GM12872 (cell line): ENCODE measurements around the gene ROPN1.

Experiments
- TF ChIP-seq, protein P1 (sequence below): IDR thresholded peaks from 3 replicates; pipeline ENCODE4 v1.5.1; 2011; ENCODE audit warnings: low read depth, mild to moderate bottlenecking, low read length, moderate library complexity; ENCODE audit not compliant: insufficient read depth

The ROPN1 gene

DNA sequence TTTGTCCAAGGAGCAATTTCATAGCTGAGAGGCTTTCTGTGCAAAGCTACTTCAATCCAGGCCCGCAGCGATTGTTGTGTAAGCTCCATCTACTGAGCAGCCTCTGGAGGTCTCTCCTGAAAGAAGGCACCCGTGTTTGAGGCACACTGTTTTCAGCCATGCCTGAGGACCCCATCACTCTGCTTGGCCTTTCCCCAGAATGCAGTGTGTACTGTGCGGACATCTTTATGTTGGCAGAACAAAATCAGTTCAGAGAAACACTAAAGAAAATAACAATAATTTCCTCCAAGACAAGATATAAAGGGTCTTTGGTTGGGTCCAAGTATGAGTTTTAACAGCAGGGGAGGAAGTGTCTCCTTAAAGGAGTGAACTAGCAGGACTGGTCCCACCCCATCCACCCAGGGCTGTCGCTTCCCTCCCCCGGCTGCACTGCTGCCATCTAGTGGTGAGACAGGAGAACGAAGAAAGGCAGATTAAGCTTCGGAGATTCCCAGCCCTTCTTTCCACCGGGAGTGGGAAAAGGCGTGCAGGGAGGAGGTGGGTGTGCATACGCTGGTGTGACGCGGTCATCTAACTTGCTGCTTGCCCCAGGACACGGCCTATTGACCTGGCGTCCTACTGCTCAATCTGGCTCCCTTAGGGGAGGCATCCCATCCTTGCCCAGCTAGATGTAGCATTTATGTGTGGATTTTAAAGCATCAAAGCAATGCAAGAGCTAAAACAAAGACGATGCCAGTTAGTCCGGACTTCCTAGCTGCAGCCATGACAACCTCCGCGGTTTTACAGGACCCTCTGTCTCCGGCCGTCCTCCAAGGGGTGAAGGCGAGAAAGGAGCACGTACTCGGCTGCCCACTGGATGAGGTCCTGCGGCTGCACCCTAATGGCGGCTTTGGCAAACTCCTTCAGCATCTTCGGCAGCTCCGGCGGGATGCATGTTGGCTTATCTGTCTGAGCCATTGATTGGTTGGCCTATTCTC is 12.1 kb downstream of the ROPN1 start:
- TF ChIP-seq, protein P1, sequence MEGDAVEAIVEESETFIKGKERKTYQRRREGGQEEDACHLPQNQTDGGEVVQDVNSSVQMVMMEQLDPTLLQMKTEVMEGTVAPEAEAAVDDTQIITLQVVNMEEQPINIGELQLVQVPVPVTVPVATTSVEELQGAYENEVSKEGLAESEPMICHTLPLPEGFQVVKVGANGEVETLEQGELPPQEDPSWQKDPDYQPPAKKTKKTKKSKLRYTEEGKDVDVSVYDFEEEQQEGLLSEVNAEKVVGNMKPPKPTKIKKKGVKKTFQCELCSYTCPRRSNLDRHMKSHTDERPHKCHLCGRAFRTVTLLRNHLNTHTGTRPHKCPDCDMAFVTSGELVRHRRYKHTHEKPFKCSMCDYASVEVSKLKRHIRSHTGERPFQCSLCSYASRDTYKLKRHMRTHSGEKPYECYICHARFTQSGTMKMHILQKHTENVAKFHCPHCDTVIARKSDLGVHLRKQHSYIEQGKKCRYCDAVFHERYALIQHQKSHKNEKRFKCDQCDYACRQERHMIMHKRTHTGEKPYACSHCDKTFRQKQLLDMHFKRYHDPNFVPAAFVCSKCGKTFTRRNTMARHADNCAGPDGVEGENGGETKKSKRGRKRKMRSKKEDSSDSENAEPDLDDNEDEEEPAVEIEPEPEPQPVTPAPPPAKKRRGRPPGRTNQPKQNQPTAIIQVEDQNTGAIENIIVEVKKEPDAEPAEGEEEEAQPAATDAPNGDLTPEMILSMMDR = peak; percentile 60

DNA sequence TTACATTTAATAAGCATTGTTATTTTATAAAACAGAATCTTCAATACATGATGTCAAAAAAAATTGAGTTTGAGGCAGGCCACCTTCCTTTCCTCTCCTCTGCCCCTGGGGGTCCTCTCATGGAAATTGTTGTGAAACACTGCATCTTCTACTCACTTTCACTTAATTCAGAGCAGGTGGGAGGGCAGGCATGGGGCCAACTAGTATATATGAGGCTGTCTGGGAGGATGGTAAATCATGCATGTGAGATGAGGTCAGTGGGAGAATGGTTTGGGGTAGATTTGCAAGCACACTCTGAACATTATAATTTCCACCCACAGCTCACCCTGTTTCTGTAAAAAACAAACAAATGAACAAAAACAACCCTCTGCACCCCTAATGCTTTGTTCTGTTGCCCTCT is 20.5 kb downstream of the ROPN1 start:
- TF ChIP-seq, protein P1 = no peak

DNA sequence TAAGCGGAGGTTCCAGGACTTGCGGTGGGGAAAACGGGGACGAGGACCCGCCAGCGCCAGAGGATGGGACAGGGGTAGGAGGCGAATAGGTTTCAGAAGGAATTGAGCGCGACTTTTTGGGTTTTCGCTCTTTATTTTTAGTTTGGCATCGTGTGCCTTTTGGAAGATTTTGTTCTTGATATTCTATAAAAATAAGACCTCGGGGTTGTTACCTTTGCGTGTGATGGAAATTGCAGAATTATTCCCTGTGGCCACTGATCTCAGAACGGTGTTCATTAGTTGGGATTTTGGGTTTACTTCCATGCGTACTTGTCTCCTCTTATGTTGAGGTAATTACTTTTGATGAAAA is 30.4 kb downstream of the ROPN1 start:
- TF ChIP-seq, protein P1 = no peak

DNA sequence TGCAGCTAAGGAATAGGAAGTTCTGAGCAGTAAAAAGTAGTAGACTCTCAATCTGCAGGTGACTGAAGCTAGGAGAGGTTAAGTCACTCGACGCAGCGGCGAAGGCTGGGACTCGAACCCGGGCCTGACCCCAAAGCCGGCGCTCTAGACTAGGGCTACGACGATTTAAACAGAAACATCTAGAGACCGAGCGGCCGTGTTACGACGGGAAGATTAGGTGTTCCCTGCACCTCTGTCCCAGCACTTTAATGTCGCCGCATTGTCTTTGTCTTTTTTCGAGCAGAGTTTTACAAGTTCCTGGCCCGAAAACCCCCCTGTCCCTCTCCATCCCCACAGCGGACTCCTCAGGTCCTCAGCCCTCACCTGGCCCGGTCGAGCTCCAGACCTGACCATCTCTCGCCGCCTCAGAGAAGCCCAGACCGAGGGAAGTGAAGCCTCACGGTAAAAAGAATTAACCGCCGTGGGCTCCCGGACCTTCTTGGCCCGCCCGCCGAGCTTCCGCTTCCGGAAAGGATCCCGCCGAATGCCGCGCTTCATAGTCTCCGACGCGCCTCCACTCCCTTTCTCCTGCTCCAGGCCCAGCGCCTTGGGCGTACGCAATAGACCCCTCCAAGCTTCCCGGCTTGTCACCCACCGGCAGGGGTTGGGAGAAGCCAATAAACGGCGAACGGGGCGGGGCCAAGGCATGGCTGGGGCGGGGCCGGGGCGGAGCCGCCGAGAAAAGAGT is 31.0 kb downstream of the ROPN1 start, which contains the start of gene CCDC14:
CCDC14 (minus strand) TSS at position 449 of the 727 bp plus-strand sequence; CDS start at position 393, 56 bp downstream.
- TF ChIP-seq, protein P1 = no peak

DNA sequence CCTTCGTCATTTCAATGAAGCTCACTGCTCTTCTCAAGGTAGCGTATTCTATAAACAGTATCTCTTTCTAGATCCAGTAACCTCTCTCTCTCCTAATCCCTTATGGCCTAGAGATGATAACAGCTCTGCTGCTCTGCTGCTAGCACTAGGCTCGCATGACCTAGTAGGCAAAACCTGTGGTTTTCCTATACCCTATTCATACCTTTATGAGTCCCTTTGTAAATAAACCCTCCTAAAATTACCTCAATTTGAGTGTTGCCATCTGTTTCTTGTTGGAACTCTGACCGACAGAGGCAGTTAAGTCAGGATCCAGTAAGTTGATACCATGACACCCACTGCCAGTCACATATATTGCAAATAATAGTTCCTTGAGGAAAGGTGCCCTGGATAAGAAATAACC is 38.2 kb downstream of the ROPN1 start:
- TF ChIP-seq, protein P1 = no peak

DNA sequence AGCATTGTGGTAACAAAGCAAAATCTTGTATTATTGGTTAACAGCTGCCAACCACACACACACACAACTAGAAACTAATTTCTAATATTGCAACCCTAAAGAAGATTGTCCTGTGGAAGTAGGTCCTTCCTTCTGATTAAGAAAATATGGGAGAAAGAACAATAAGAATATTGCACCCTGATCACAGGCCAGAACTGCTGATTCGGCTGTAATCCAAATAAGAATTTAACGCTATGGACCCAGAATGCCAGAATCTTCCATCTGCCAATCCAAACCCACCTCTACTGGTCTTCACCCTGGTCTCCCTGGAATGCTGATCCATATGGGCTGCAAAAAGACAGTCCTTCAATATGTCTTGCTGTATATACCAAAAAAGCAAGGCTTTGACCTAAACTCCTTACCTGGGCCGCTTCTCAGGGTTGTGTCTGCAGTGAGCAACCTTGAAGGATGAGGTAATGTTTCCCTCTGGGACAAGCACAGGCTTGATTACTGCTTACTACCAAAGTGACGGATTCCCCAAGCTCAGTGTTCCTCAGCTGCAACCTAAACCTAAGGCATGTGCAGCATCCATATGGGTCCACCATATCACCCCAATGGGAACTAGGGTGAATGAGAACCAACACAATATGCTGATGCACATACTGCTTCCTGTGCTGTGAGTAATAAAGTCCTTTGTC is 38.9 kb downstream of the ROPN1 start:
- TF ChIP-seq, protein P1 = no peak
